Epithelial cell of proximal tubule (primary cell): ENCODE data around the gene CDK5RAP1. TPM values are rescaled to one million over a fixed set of nuclear protein-coding genes. Genes with fewer than 3 reads are reported as not detected.
"Not testable (repeated sequence)": the region's sequence is repeated elsewhere in the genome, so short reads cannot be mapped to it uniquely, and the experiment has no call there.

Experiments used
- DNase-seq: peaks from one replicate; pipeline ENCODE4 v3.0.0-alpha.2; 2011; ENCODE audit warnings: low read depth
- H3K4me3 ChIP-seq: 2 replicates; pipeline ENCODE4 v1.5.1; 2011; ENCODE audit warnings: low read depth, mild to moderate bottlenecking, low read length
- CTCF ChIP-seq: conservative IDR thresholded peaks from 2 replicates; pipeline ENCODE4 v1.5.1; 2012; ENCODE audit warnings: low read depth, mild to moderate bottlenecking, low read length
- total RNA-seq: library from RNA; depleted of rRNA; stranded (reverse); fragments of >200 nt; gene quantifications from 2 replicates; pipeline ENCODE4 v1.2.3, GENCODE V29; 2015

Gene CDK5RAP1
- total RNA-seq, 1 donor from 2014 or later: 28.8 TPM

DNA sequence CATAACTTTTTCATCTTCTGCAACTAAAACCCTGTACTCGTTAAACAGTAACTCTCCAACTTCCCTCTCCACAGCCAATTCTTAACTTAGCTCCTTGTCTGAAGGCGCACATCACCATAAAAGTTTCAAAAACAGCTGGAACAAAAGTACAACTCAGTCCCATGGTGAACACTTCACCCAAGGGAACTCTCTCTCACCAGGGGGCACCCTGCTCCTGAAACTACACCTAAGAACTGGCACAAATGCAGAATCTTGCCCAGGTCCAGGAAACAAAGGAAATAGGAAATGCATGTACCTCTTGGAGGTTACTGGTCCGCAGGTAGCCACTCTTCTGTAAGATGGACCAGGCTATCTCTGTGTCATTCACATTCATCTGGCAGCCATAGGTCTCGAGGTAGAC, 6.6 kb downstream of the CDK5RAP1 start:
- no peak for DNase-seq
- no peak overlapping the region for H3K4me3 ChIP-seq
- TF ChIP-seq CTCF: peak; percentile 45

GRCh38 chr20:33393609-33394008, 7.7 kb downstream of the CDK5RAP1 start:
- no peak for DNase-seq
- no peak for TF ChIP-seq CTCF
- H3K4me3 ChIP-seq: no peak overlapping the region

GRCh38 chr20:33391722-33392415, 9.4 kb downstream of the CDK5RAP1 start:
- no peak for DNase-seq
- H3K4me3 ChIP-seq: no peak overlapping the region
- no peak for TF ChIP-seq CTCF

- not testable (repeated sequence) for H3K4me3 ChIP-seq, DNase-seq
These were observed 12.0 kb downstream of the CDK5RAP1 start for GRCh38 chr20:33389326-33389725.

GRCh38 chr20:33388268-33388667, 13.1 kb downstream of the CDK5RAP1 start:
- no peak overlapping the region for H3K4me3 ChIP-seq
- TF ChIP-seq CTCF: no peak
- DNase-seq: no peak

DNA sequence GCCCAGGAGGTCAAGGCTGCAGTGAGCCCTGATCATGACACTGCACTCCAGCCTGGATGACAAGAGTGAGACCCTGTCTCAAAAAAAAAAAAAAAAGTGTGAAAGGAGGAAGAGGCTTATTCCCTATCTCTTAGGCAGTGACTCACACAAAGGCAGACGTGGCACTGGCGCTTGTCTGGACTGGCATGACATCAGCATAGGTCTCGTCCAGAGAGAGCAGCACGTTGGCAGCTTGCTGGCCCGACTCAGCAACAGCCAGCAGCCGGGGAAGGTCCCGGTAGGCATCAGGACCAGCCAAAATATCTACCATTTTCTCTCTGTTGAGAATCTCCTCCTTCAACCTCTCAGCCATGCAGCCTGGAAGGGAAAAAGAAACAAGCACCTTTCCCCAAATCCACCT, 14.1 kb downstream of the CDK5RAP1 start:
- H3K4me3 ChIP-seq: no peak overlapping the region
- no peak for DNase-seq
- no peak for TF ChIP-seq CTCF

DNA sequence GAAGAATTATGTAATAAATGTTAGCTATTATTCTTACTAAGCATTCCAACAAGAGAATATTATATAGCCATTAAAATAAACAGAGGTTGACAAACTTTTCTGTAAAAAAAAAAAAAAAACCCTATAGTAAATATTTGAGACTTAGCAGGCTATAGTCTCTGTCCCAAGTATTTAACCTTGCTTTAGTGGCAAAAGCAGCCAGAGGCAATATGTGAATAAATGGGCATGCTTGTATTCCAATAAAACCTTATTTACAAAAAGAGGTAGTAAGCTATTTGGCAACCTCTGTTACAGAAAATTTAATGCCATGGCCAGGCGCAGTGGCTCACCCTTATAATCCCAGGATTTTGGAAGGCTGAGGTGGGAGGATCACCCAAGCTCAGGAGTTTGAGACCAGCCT, 14.6 kb downstream of the CDK5RAP1 start:
- TF ChIP-seq CTCF: no peak
- DNase-seq: no peak
- no peak overlapping the region for H3K4me3 ChIP-seq
